SK-N-MC (cell line): ENCODE measurements around the gene DMBX1.

Experiments used
- DNase-seq: peaks from one replicate; pipeline ENCODE4 v3.0.0-alpha.2; 2011; ENCODE audit warnings: low read depth, low spot score
- H3K27ac ChIP-seq: fragments of 200-600 bp; sonication (generic); 2 replicates; pipeline ENCODE4 v1.5.1; 2016; ENCODE audit warnings: mixed run types
- H3K36me3 ChIP-seq: fragments of 200-600 bp; sonication (generic); 2 replicates; pipeline ENCODE4 v1.6.1; 2017; ENCODE audit warnings: antibody characterized with exemption, low read length, mixed read lengths; ENCODE audit not compliant: insufficient read depth
- H3K4me3 ChIP-seq: fragments of 200-600 bp; sonication (generic); 2 replicates; pipeline ENCODE4 v1.5.1; 2016
- H3K9ac ChIP-seq: fragments of 200-600 bp; sonication (generic); 2 replicates; pipeline ENCODE4 v1.8.0; 2017; ENCODE audit warnings: mixed run types, mixed read lengths; ENCODE audit not compliant: insufficient read length
- H3K9me3 ChIP-seq: fragments of 200-600 bp; sonication (generic); 2 replicates; pipeline ENCODE4 v1.6.1; 2017; ENCODE audit warnings: low read depth, mild to moderate bottlenecking, antibody characterized with exemption, low read length, moderate library complexity, mixed read lengths
- EZH2 ChIP-seq: fragments of 200-600 bp; sonication (generic); IDR thresholded peaks from one replicate; pipeline ENCODE4 v1.6.1; 2017; ENCODE audit warnings: antibody characterized with exemption
- FOXP2 ChIP-seq: optimal IDR thresholded peaks from 2 replicates; pipeline ENCODE3; 2011; ENCODE audit warnings: mild to moderate bottlenecking, moderate library complexity; ENCODE audit not compliant: insufficient read depth; ENCODE audit errors: extremely low read length, control extremely low read depth
- POLR2AphosphoS5 ChIP-seq: IDR thresholded peaks from 2 replicates; pipeline ENCODE4 v1.6.1; 2012; ENCODE audit warnings: mild to moderate bottlenecking, low read depth, low read length, borderline replicate concordance

DMBX1 gene

DNA sequence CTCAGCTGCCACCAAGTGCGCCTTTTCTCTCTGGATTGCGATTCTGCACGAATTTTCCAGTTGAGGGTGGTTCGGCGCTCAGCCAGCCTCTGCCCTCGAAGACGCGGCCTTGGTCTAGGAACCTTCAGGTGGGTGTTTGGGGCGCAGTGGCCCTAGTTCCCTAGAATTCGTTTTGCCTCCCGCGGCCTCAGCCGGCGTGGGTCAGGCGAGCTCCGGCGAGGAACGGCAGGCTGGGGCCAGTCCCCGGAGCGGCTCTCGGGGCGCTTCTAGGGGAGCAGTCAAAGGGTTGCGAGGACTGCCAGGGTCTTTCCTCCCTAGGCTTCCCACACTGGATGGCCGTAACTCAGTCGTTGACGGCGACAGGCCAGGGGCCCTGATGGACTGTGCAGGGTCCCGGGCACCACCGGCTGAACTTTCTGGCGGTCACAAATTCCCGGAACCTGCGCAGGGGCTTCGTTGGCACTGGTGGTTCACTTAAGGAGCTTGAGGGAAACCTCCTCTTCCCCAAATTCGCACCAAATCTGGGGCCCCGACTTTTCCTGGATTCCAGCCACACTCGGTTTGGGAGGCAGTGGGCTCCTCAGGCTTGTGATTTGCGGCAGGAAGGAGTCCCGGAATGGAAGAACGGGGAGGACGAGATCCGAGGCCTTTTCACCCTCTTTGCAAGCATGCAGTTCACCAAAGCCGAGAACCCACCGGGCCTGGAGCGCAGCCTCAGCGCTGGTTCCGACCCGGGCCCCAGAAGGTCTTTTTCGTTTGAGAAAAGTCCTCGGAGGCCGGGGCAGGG lies 1.2 kb downstream of the DMBX1 start:
- Histone ChIP-seq H3K9me3 (no peaks in the 10 kb centered on the region), H3K4me3 (no peak overlapping the region), H3K27ac (no peak overlapping the region), H3K9ac (no peak overlapping the region), H3K36me3 (no peaks in the 10 kb centered on the region)
- TF ChIP-seq POLR2AphosphoS5 (no peak), FOXP2 (no peak), EZH2 (no peak)
- DNase-seq: no peak

- no peak for TF ChIP-seq POLR2AphosphoS5
- no peak for TF ChIP-seq FOXP2
- no peak for TF ChIP-seq EZH2
- H3K9me3 ChIP-seq: no peaks in the 10 kb centered on the region
These were observed 2.0 kb downstream of the DMBX1 start for GRCh38 chr1:46491443-46492268.

GRCh38 chr1:46492269-46492853 lies 2.7 kb downstream of the DMBX1 start:
- H3K9ac ChIP-seq: no peak overlapping the region
- H3K4me3 ChIP-seq: no peak overlapping the region
- H3K9me3 ChIP-seq: no peaks in the 10 kb centered on the region
- no peaks in the 10 kb centered on the region for H3K36me3 ChIP-seq
- no peak for DNase-seq
- H3K27ac ChIP-seq: no peak overlapping the region
- TF ChIP-seq EZH2: no peak
- no peak for TF ChIP-seq POLR2AphosphoS5
- TF ChIP-seq FOXP2: no peak

More at GRCh38 chr1:46491443-46492268, 2.0 kb downstream of the DMBX1 start:
- DNase-seq: no peak
- Histone ChIP-seq H3K27ac (no peak overlapping the region), H3K4me3 (no peak overlapping the region), H3K36me3 (no peaks in the 10 kb centered on the region), H3K9ac (no peak overlapping the region)

- no peak for DNase-seq
- Histone ChIP-seq H3K36me3 (no peaks in the 10 kb centered on the region), H3K27ac (no peak overlapping the region), H3K9me3 (no peaks in the 10 kb centered on the region), H3K4me3 (no peak overlapping the region), H3K9ac (no peak overlapping the region)
- TF ChIP-seq POLR2AphosphoS5 (no peak), FOXP2 (no peak), EZH2 (no peak)
These were observed 3.2 kb downstream of the DMBX1 start for GRCh38 chr1:46492871-46493270.

- Histone ChIP-seq H3K9me3 (no peaks in the 10 kb centered on the region), H3K36me3 (no peaks in the 10 kb centered on the region), H3K9ac (no peak overlapping the region), H3K4me3 (no peak overlapping the region), H3K27ac (no peak overlapping the region)
- DNase-seq: no peak
- TF ChIP-seq FOXP2 (no peak), EZH2 (no peak), POLR2AphosphoS5 (no peak)
These were observed 3.8 kb downstream of the DMBX1 start for GRCh38 chr1:46493316-46494032.

- Histone ChIP-seq H3K27ac (no peak overlapping the region), H3K9ac (no peak overlapping the region), H3K36me3 (no peaks in the 10 kb centered on the region), H3K4me3 (no peak overlapping the region), H3K9me3 (no peaks in the 10 kb centered on the region)
- TF ChIP-seq EZH2: no peak
- no peak for DNase-seq
These were observed 5.3 kb downstream of the DMBX1 start for GRCh38 chr1:46494910-46495309.

DNA sequence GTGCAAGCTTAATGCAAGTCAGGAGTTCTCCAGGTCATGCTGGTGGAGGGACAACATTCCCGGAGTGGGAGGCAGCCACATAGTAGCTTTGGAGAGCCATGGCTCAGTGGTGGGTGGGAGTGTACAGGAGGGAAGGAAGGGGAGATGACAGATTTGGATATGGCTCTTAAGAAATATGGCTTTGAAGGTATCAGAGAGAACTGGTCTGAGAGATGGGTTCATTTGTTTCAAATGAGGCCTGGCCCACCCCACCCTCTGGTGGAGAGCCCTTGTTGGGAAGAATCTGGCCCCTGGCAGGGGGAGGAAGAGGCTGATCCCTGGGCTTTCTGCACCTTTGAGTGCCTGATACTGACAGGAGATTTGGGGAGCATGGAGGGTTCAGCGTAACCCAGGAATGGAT lies 6.1 kb downstream of the DMBX1 start:
- TF ChIP-seq FOXP2 (no peak), POLR2AphosphoS5 (no peak), EZH2 (no peak)

GRCh38 chr1:46496505-46496904 lies 6.9 kb downstream of the DMBX1 start:
- no peak overlapping the region for H3K27ac ChIP-seq
- TF ChIP-seq FOXP2 (no peak), EZH2 (no peak), POLR2AphosphoS5 (no peak)
- no peak overlapping the region for H3K4me3 ChIP-seq
- no peak overlapping the region for H3K9ac ChIP-seq
- H3K9me3 ChIP-seq: no peaks in the 10 kb centered on the region
- no peak for DNase-seq
- no peaks in the 10 kb centered on the region for H3K36me3 ChIP-seq

More for the DNA sequence above, 6.1 kb downstream of the DMBX1 start:
- Histone ChIP-seq H3K9me3 (no peaks in the 10 kb centered on the region), H3K9ac (no peak overlapping the region), H3K27ac (no peak overlapping the region), H3K36me3 (no peaks in the 10 kb centered on the region), H3K4me3 (no peak overlapping the region)
- no peak for DNase-seq
